Suppressor macrophage (primary cell): ENCODE data around the gene TBL1Y.
A peak's percentile ranks its signal among the peaks of the same experiment; 100 is the strongest.
"Not testable (repeated sequence)": the region's sequence is repeated elsewhere in the genome, so short reads cannot be mapped to it uniquely, and the experiment has no call there.

Source experiments
- DNase-seq, 4 experiments: peaks; one replicate each; pipeline ENCODE4 v3.0.0-alpha.2; 2020 to 2022
- total RNA-seq, 17 experiments: gene quantifications; one replicate each; lab custom pipeline; 2026; ENCODE audit warnings: mixed read lengths in 6 of 17, inconsistent platforms in 3 of 17; lab: John Stamatoyannopoulos, UW

The TBL1Y gene
- total RNA-seq = 0 to 1.8 (median 0) reads per million in 17 experiments

DNA sequence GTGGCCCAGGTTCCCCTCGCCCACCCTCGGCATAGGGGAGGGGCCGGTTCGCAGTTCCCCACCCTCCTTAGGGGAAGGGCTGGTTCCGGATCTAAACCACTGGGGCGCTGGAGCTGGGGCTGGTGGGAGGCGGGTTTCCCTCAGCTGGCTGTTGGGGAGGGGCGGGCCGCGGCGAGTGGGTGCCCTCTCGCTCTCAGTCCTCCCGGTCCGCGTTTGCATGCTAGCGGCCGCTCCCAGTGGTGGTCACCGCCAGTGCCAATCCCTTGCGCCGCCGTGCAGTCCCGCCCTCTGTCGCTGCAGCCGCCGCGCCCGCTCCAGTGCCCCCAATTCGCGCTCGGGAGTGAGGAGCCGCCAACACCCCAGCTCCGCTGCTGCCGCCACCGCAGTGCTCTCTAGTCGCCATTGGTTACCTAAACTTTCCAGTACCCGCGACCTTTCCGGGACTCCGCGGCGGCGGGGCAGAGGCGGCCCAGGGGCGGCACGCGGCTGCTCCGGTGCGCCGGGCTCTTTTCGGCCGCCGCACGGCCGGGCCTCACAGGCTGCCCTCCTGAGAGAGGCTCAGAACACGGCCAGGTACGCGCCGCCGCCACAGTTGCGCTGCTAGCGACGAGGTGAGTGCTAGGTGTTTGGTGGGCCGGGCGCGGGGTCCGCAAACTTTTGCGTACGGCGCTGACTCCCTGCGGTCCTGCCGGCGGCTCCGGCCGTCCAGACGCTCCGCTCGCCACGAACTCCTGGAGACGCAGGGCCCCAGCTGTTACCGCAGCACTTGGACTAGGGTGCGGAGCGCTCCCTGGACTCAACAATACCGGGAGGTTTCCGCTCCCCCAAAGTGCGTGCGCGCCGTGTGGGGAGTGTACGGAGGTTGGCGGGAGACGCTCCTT lies at the start of gene TBL1Y:
TSS of gene TBL1Y (plus strand) at position 326 of the 881 bp plus-strand sequence. CDS start 114,388 bp downstream, outside the sequence.
- DNase-seq = no peak

DNA sequence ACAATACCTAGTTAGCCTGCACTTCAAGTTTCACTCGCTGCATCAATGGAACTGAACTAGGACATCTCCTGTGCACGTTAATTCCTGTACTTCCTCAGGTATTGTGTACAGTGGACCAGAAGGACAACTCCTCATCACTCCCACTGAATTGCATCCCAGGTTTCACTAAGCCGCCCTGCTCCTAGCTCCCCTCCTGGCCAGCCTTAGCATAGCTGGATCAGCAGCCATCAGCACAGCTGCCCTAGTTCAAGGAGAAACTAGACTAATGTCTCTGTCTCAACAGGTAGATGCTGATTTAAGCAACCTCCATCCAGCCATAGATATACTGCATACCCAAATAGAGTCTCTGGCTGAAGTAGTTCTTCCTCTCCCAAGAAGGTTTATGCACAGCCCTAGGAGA lies 16.0 kb upstream of the TBL1Y start:
- DNase-seq = no peak

DNA sequence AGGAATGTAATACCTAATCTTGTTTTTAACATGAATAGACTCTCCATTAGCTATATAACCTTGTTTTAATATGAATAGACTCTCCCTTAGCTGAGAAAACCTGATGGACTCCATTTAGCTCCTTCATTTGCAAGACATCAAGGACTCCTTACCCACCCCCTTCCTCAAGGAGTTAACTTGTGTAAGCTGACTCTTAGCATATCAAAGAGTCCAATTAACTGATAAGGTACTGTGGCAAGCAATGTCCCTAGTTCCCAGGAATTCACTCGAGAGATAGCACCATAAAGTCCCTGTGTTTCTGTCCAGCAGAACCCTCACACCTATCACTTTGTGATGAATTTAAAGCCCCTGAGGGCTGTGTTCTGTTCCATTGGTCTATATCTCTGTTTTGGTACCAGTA lies 15.3 kb upstream of the TBL1Y start:
- no peak for DNase-seq

DNA sequence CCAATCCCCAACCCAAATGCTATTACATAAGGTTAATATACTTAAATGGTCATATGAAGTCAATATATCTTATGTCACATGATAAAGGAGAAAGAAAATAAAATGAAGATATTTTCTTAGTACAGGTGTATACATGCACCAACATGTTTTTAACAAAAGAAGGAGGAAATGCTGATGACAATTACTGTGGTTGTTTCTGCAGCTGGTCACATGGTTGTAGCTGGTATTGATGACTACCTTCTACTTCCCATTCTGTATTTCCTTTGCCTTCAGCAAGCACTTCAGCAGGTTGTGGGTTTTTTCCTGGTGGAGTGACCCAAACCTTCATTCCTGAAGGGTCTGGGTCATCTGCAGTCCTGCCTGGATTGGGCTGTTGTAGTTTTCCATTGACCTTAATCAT lies 8.4 kb upstream of the TBL1Y start:
- DNase-seq = not testable (repeated sequence)

DNA sequence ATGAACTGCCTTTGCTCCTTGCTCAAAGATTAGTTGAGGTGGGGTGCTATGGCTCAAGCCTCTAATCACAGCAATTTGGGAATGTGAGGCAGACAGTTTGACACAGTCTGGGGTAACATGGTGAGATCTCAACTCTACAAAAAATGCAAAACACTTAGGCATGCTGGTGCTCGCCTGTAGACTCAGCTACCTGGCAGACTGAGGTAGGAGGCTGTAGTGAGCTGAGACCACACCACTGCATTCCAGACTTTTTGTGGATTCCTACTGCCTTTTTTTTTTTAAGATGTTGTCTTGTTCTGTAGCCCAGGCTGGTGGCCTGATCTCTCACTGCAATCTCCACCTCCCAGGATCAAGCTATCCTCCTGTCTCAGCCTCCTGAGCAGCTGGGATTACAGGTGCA lies 2.9 kb upstream of the TBL1Y start:
- DNase-seq = no peak

DNA sequence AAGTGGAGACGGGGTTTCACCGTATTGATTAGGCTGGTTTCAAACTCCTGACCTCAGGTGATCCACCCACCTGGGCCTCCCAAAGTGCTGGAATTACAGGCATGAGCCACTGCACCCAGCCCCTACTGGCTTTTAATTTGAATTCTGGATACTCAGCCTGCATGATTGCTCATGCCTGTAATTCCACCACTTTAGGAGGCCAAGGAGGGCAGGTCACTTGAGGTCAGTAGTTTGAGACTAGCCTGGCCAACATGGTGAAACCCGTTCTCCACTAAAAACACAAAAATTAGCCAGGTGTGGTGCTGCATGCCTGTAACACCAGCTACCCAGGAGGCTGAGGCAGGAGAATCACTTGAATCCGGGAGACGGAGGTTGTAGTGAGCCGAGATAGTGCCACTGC lies 2.5 kb upstream of the TBL1Y start:
- not testable (repeated sequence) for DNase-seq

DNA sequence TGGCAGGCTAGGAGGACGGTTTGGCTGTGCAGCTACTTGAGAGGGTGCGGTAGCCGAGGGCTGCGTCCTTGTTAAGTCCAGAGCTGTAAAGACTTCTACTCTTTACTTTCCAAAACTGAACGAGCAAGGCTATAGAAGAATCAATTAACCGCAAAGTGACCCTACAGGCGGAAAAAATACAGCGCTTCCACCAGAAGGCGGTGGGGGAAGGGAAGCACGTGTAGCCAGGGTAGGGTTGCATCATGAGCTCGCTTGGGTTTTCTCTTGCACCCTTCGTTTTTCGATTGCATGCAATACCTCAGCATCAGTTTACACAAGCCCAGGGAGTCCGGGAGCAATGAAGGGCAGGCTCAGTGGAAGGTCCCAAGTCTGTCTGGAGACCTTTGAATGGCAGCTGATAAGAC lies 1.4 kb upstream of the TBL1Y start:
- no peak for DNase-seq

DNA sequence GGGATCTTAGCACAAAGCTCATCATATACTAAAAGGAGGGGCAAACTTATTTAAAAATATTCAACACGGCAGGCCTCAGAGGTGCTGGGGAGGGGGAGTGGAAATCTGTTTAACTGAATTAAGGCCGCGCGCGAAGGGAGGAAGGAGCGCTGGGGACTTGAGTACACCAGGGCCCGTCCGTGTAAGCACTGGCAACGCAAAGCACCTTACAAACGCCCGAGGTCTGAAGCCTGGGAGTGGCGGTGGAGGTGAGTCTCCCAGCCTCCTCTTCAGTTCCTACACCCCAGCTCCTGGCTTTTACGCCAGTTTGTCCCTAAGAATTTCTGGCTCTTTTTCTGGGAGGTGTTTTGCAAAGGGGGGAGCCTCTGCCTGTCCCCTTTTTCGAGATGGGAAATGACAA lies 641 bp upstream of the TBL1Y start:
- DNase-seq = no peak

DNA sequence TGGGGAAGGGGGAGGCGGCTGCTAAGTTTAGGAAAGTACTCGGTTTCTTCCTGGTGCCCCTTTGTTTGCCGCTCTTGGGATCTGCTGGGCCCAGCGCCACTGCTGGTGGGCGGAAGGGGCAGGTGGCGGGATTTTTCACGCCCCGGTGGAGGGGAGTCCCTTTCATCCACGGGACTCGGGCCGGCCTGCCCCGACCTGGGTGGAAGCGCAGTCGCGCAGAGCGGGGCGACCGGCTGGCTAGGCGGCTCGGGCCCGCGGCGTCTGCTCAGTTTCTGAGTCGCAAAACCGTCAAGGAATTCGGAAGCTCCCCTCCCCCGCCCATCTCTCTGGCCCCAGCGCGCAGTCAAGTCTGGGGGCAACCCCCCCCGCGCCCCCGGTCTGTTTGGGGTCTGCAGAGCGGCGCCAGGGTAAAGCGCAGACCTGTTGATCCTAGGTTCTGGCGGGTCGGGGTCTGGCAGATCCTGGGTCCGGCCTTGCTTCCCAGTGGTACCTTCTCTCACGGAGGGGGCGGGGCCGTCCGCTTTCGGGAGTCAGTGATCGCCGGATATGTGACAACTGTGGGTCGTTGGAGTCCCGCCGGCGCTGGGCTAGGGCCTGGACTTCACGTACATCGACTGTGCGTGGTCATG lies 870 bp downstream of the TBL1Y start, which contains the start of gene AMELY:
TSS of gene AMELY (minus strand) at position 500 of the 629 bp plus-strand sequence. CDS start 39,144 bp downstream, outside the sequence.
- DNase-seq = no peak

DNA sequence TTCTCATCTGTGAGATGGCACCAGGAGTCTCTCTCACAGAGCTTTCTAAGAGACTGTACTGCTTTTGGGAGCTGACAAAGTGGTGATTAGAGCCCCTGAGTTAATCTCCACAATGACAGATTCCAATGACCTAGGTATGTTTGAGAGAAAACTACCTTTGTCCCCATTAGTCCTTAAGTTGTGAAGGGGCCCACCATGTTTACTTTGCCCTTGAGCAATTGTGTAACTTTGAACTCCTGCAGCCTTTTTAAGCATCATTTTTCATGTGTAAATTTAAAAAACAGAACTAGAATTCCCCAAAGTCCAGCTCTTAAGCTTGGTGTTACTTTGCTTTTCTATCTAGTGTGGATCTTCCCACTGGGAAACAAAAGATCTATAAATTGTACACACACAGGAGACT lies 2.9 kb downstream of the TBL1Y start:
- no peak for DNase-seq

DNA sequence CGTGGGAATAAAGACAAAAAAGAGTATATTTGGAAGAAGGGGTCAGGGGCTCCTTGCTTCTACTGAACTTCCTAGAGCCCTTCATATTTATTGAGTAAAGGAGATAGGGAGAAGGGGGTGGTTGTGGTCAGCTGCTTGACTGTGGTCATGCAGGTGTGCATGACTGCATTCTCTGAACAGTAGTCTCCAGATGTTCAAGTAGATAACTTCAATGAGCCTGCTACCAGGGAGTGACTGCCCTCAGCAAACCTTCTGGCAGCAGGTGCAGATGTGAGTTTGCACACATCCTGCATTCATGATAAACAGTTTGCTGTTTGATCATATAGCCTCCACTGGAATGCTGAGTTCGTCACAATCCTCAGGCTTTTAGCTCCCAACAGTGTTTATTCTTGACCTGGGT lies 10.6 kb downstream of the TBL1Y start:
- no peak for DNase-seq

DNA sequence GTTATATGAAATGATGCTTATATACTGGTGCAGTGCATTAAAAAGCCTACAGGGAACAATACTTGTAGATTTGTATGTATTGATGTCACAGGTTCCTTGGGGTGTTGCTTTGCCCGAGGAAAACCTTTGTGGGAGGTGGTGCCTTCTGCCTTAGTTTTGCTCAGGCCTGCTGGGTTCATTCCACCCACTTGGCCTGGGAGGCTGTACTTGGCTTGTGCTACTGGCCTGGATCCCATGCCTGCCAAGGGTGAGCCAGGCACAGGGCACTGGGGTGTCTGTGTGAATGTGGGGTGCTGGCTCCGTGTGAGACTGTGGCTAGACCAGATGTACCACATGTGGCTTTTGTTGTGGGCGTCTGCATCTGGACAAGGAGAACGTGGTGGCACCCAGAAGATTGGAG lies 17.8 kb downstream of the TBL1Y start:
- no peak for DNase-seq

DNA sequence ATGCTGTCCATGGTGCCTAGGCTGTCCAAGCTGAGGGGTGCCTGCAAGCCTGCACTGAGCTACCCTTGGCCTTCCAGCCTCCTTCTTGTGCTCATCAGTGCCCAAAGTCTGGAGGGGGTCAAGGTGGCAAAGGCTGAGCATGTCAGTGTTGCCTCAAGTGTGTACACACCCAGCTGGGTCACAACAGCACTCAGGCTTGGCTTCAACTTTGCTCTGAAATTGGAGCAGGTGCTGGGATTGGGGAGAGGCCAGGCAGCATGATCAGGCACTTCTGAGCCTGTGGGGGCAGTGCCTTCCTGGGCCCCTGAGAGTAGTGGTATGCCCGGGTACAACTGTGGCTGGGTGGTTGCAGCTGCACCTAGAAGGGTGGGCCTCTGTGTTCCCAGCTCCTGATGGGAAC lies 18.7 kb downstream of the TBL1Y start:
- DNase-seq = no peak

DNA sequence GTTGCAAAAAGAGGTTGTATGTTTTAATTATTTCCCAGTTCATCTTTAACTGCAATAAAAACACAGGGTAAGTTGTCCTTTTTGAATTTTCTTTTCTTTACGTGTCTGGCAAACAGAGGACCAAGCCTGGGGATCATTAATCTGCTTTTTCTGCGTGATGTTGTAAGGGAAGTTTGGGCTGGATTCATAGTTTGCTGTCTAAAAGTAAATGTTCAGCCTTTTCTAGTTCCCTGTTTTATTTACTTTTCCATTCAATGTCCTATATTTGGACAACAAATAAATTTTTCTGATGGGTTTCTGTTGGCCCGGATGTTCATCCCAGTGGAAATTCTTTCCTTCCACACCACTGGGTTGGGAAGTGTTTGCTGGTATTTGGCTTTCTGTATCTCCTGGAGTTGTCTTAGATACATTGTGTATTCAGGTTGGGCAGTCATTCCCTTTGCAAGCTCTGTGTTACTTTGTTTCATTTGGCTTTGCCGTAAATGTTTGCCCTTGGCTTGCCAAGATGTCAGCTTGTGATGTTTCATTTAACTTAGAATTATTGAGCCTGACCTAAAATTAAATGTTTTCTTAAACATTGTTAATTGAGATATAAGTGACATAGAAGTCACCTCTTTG lies 21.4 kb downstream of the TBL1Y start:
- no peak for DNase-seq

DNA sequence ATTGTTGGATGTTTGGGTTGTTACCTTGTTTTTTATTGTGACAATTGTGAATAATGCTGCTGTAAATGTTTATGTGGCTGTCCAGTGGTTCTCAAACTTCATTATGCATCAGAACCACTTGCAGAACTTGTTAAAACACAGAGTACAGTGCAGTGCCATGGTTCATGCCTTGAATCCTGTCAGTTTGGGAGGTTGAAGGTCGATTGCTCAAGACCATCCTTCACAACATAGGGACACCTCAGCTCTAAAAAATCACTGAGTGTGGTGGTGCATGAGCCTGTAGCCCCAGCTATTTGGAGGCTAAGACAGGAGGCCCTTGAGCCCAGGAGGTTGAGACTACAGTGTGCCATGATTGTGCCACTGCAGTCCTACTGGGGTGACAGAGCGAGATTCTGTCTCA lies 25.0 kb downstream of the TBL1Y start:
- DNase-seq = no peak

DNA sequence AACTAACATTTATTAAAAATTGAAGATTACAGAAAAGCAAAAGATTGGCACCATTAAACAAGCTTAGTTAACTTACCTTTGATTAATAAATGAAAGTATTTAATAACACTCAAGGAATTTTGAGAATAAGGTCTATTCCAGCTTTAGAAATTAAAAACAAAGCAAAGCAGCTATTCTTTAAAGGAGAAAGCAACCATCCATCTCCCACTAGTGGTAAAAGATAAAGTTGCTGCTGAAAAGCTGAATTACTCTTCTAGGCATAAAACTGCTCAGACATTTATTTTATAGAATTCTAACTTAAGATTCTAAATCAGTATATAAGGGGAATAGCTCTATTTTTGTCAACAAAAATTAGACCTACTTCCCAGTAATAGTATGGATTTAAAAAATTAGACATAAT lies 37.2 kb downstream of the TBL1Y start:
- no peak for DNase-seq

DNA sequence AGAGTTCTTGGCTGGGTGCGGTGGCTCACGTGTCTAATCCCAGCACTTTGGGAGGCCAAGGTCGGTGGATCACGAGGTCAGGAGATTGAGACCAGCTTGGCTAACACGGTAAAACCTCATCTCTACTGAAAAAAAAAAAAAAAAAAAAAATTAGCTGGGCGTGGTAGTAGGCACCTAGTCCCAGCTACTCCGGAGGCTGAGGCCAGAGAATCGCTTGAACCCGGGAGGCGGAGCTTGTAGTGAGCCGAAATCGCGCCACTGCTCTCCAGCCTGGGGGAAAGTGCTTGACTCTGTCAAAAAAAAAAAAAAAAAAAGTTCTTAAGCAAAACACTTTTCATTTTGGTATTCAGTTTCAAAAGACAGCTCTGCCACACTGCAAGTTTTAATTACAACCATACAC lies 37.9 kb downstream of the TBL1Y start:
- DNase-seq = no peak

DNA sequence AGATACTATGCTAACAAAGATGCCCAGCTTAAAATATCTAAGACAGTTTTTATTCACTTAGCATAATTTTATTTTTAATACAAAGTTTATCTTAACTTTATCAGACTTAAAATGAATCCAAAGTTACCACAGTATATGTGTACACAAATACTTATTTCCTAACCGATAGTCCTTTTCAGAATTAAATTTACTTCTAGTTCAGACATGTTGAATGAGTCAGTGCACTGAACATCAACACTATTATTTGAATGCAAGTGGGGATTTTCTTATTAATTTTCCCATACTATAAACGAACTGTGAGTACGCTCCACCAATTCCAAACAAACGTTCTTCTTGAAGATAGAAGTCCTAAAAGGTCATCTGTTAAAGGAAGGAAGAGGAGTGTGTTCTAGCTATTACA lies 39.5 kb downstream of the TBL1Y start:
- DNase-seq = no peak

DNA sequence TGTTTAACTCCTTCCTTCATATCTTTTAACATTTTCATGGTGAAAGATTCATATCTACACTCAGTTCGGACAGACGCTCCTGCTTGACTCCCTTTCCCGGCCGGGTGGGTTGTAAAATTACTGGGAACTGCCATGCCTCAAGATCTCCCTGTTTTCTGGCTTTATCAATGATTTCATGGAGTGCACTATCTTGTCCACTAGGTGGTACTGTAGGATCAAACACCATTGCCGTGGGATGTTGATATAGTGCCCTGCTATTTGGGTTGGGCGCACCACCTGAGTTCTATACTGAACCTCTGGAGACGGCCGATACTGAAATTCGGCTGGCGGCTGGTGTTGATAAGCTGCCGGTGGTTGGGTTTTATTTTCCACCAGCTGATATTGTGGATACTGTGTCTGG lies 54.2 kb downstream of the TBL1Y start:
- peak; percentile 31 to 57 (median 40) for DNase-seq

DNA sequence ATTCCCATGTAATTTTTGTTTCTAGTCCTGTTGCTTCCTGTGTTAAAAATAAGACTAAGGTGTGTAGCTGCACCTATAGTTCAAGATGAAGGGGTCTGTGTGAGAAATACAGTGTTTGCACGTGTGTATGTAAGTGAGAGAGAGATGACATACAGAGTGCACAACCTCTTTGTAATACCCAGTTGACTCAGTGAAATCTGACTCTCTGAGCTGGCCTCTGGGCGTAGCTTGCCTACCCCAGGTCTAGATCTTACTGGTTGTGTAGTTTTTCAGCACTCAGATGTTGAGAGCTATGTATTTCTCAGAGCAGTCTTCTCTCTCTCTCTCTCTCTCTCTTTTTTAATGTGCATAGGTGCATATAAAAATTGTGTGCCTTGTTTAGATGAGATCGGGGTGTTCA lies 56.0 kb downstream of the TBL1Y start:
- no peak for DNase-seq

DNA sequence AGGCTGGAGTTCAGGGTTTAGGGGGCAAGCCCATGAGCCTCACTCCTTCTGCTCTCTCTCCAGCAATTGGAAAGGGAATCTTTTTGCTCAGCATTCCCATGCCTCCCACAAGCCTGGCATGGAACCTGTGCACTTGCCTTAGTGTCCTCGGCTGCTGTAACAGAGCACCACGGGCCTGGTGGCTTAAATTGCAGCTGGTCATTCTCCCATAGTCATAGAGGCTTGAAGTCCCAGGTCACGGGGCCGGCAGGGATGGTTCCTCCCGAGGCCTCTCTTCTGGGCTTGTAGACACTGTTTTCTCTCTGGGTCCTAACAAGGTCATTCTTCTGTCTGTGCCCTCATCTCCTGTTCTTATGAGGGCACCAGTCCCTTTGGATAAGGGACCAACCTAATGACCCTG lies 57.2 kb downstream of the TBL1Y start:
- DNase-seq = no peak

DNA sequence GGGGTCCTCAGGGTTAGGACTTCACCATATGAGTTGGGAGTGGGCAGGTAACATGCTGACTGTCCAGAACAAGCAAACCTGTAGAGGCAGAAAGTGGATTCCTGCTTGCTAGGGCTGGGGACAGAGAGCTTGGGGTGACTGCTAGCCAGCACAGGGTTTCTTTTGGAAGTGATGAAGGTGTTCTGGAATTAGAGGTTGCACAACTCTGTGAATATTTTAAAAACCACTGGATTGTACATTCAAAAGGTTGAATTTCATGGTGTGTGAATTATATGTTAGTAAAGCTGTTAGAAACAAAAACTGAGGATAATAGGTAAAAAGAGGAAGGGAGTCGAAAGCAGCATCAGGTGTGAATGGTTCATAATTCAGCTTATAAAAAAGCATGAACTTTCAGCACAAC lies 57.7 kb downstream of the TBL1Y start:
- no peak for DNase-seq

DNA sequence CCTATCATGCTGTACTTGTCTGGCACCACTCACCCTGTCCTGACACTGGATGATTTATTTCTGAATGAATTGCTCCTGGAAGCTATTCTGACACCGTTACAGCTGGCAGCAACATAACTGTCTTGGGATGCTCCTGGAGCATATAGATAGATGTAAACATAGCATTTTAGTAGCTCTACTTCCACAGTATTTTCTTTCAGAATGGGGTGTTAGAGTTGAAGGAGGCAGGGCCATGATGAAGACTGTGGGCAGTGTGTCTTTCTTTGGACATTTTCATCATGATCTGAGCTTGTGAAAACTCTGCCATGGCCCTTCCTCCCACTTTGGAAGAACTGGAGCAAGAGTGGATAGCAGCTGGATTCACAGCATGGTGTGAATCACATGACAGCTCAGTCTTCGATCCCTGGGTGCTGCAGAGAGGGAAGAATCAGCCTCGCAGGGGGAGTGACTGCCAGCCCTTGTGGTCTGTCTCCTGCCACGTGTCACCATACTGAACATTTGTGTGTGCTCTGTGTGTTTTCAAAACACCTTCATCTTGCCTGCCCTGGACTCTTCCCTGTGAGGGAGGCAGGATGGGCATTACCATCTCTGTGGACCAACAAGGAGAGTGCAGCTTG lies 61.9 kb downstream of the TBL1Y start:
- DNase-seq = no peak
